Measurements from ENCODE around the gene PDIA5. TPM values are rescaled to one million over a fixed set of nuclear protein-coding genes. Genes with fewer than 3 reads are reported as not detected.

Gene PDIA5
- total RNA-seq, 1 experiment from 2014 or later, result 16.1 TPM

GRCh38 chr3:123156276-123156995 is 89.6 kb downstream of the PDIA5 start:
- H3K9me3 ChIP-seq (replicated peaks), result no peaks in the 10 kb centered on the region
- peaks cover 14% of the 10 kb centered on the region for H3K36me3 ChIP-seq
- H3K27me3 ChIP-seq, result no peaks in the 10 kb centered on the region
- no peak overlapping the region for H3K27ac ChIP-seq
- no peak overlapping the region for H3K4me3 ChIP-seq
- H3K4me1 ChIP-seq, result peaks cover 9% of the 10 kb centered on the region; the same call in 1 of the 2 replicates
- DNase-seq, result no peak

DNA sequence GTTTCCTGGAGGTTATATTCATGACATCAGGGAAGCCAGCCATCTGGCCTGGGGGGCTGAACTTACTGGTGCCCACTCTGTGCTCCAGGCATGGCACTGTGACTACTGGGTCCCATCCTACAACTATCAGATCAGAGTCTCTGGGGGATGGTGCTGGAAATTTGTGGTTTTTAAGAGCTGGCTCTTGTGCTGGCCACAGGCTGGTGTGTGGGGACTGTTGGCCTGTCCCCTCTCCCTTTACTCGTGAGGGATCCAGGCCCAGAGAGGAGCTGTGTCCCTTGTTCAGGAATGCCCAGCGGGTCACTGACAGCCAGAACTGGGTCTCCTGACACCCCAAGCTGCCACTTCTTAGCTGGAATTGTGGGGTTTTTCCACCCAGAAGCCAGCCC is 90.4 kb downstream of the PDIA5 start:
- H3K9me3 ChIP-seq (replicated peaks), result no peaks in the 10 kb centered on the region
- no peak overlapping the region for H3K4me3 ChIP-seq
- no peaks in the 10 kb centered on the region for H3K27me3 ChIP-seq
- DNase-seq, result no peak
- H3K36me3 ChIP-seq, result peaks cover 12% of the 10 kb centered on the region
- H3K4me1 ChIP-seq, result peaks cover 9% of the 10 kb centered on the region; the same call in 1 of the 2 replicates
- no peak overlapping the region for H3K27ac ChIP-seq

DNA sequence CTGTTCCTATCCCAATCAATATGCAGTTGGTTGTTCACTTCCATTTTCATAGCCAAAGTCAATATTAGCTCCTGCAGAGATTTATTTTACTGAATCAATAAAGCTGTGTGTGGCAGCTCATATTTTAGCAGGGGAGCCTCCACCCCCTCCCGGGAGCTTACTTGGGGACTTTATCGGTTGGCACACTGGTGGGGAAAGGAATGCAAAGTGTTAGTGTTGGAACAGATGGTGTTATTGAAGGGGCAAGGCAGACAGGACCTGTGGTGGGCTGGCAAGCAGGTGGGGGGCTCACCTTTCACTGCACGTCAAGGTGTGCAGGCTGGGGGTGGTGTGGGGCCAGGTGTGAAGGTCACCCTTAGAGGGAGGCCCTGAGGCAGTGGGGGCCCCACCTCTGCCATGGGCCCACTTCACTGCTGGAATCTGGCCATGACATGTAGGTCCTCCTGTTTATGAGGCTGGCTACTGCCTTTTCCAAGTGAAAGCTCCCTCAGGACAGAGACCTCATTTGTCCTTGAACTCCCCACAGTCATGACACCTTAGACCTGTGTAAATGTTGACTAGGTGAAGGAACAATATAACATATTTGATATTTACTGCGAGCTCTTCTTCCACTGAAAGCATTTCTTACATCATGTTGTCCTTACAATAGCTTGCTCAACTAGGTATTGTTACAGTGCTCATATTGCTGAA is 90.9 kb downstream of the PDIA5 start:
- Histone ChIP-seq H3K36me3 (peaks cover 11% of the 10 kb centered on the region), H3K4me1 (peaks cover 9% of the 10 kb centered on the region; the same call in 1 of the 2 replicates), H3K27me3 (no peaks in the 10 kb centered on the region), H3K4me3 (no peak overlapping the region), H3K27ac (no peak overlapping the region), H3K9me3 (replicated peaks) (no peaks in the 10 kb centered on the region)
- DNase-seq, result no peak

DNA sequence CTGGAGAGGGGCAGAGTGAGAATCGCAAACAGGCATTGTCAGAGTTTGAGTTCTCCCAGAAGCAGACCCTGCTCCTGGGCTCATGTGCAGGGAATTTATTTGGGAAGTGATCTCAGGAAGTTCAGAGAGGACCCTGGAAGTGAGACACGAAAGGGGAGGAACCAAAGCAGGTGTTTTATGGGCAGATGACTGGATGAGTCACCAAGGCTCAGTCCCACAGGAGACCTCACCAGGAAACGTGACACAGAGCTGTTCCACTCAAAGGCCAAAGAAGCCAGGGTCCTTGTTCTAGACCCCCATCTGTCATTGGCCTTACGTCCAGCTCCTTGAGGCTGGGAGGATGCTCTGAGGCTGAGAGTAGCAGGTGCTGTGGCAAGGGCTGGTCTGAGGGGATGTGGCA is 91.5 kb downstream of the PDIA5 start:
- no peak for DNase-seq
- Histone ChIP-seq H3K36me3 (peaks cover 11% of the 10 kb centered on the region), H3K27me3 (no peaks in the 10 kb centered on the region), H3K27ac (no peak overlapping the region), H3K9me3 (replicated peaks) (no peaks in the 10 kb centered on the region), H3K4me3 (no peak overlapping the region), H3K4me1 (peaks cover 5% of the 10 kb centered on the region; the same call in 1 of the 2 replicates)

GRCh38 chr3:123158899-123159390 is 92.1 kb downstream of the PDIA5 start:
- Histone ChIP-seq H3K36me3 (peaks cover 11% of the 10 kb centered on the region), H3K4me3 (no peak overlapping the region)
- no peak for DNase-seq

DNA sequence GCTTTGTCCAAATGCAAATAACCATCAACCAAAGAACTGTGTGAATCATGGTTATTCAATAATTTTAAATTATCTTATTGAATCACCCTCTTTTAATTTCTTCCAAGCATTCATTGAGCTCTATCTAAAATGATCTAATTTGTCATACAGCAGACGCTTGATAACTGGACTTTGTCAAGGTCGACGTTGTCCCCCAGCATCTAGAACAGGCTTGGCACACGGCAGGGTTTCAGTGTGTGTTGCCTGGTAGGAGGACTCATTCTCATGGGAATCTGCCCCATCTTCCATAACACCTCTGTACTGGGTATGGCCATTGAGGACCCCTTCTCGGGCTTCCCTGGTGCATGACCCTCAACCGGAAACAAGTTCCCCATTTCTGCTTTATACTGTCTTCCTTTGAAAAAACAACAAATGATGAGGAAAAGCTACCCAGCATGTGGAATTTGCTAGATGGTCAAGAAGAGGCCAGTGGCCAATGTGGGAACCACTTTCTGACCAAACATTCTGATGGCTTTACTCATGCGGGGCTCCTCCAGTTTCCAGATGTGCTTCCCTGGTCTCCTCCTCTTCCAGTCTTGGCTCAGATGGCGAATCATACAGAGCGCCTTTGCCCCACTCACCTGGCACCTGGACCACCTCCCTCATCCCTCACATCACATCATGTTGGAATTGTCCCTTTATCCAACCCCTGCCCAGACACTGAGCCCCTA is 93.3 kb downstream of the PDIA5 start:
- no peaks in the 10 kb centered on the region for H3K27me3 ChIP-seq
- H3K36me3 ChIP-seq, result peaks cover 10% of the 10 kb centered on the region
- H3K4me1 ChIP-seq, result no peaks in the 10 kb centered on the region
- no peak for DNase-seq
- no peak overlapping the region for H3K4me3 ChIP-seq
- no peaks in the 10 kb centered on the region for H3K9me3 ChIP-seq (replicated peaks)
- H3K27ac ChIP-seq, result no peak overlapping the region

More at GRCh38 chr3:123158899-123159390, 92.1 kb downstream of the PDIA5 start:
- Histone ChIP-seq H3K9me3 (replicated peaks) (no peaks in the 10 kb centered on the region), H3K27ac (no peak overlapping the region), H3K4me1 (no peaks in the 10 kb centered on the region; the same call in 1 of the 2 replicates), H3K27me3 (no peaks in the 10 kb centered on the region)

DNA sequence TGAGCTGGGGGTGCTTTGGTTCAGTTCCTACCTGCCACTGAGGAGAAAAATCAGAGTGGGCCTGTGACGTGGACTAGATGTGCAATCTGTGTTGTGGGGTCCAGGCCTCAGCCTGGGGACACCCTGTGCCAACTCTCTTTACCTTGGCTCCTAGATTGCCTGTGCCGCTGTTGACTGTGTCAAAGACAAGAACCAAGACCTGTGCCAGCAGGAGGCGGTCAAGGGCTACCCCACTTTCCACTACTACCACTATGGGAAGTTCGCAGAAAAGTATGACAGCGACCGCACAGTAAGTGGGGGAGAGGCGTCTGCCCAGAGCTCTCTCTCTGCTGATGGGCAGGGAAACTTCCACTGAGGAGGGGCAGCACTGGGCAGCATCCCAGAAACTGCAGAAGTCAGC is 94.3 kb downstream of the PDIA5 start:
- no peak overlapping the region for H3K27ac ChIP-seq
- 0 out of 2 replicates have a peak, but pooled peaks cover 3% of the 10 kb centered on the region for H3K9me3 ChIP-seq (replicated peaks)
- no peaks in the 10 kb centered on the region for H3K4me1 ChIP-seq
- no peak for DNase-seq
- no peak overlapping the region for H3K4me3 ChIP-seq
- peaks cover 11% of the 10 kb centered on the region; the same call in 1 of the 2 replicates for H3K36me3 ChIP-seq
- H3K27me3 ChIP-seq, result no peaks in the 10 kb centered on the region

- DNase-seq, result no peak
- Histone ChIP-seq H3K27ac (no peak overlapping the region), H3K9me3 (replicated peaks) (0 out of 2 replicates have a peak, but pooled peaks cover 6% of the 10 kb centered on the region), H3K36me3 (peaks cover 12% of the 10 kb centered on the region; the same call in 1 of the 2 replicates), H3K4me3 (no peak overlapping the region), H3K27me3 (no peaks in the 10 kb centered on the region), H3K4me1 (no peaks in the 10 kb centered on the region)
These were observed 96.3 kb downstream of the PDIA5 start for GRCh38 chr3:123163141-123163540.

GRCh38 chr3:123165163-123165562 is 98.3 kb downstream of the PDIA5 start:
- H3K4me3 ChIP-seq, result no peak overlapping the region
- peaks cover 12% of the 10 kb centered on the region; the same call in 1 of the 2 replicates for H3K36me3 ChIP-seq
- H3K27ac ChIP-seq, result no peak overlapping the region
- 0 out of 2 replicates have a peak, but pooled peaks cover 6% of the 10 kb centered on the region for H3K9me3 ChIP-seq (replicated peaks)
- no peak for DNase-seq
- H3K27me3 ChIP-seq, result no peaks in the 10 kb centered on the region
- H3K4me1 ChIP-seq, result no peaks in the 10 kb centered on the region

DNA sequence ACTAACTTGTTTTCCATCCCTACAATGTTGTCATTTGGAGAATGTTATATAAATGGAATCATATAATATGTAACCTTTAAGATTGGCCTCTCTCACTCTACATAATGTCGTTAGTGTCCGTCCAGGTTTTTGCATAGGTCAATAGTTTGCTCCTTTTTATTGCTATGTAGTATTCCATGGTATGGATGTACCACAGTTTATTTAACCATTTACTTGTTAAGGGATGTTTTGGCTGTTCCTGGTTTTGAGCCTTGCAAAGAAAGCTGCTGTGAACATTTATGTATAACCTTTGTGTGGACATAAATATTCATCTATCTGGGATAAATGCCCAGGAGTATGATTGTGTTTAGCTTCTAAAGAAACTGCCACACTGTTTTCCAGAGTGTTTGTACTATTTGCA is 100.9 kb downstream of the PDIA5 start:
- Histone ChIP-seq H3K27me3 (no peaks in the 10 kb centered on the region), H3K27ac (no peak overlapping the region), H3K4me1 (no peaks in the 10 kb centered on the region), H3K4me3 (no peak overlapping the region), H3K36me3 (peaks cover 5% of the 10 kb centered on the region; the same call in 1 of the 2 replicates), H3K9me3 (replicated peaks) (0 out of 2 replicates have a peak, but pooled peaks cover 6% of the 10 kb centered on the region)
- no peak for DNase-seq

DNA sequence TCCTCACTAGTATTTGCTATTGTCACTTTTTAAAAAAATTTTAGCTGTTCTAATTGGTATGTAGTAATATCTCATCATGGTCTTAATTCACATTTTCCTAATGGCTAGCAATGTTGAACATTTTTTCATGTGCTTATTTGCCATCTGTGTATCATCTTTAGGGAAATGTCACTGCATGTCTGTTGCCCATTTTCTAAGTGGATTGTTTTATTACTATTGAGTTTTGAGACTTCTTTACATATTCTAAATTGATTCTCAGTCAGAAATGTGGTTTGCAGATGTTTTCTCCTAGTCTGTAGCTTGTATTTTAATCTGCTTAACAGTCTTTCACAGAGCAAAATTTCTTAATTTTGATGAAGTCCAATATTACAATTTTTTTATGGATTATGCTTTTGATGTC is 101.3 kb downstream of the PDIA5 start:
- Histone ChIP-seq H3K36me3 (peaks cover 5% of the 10 kb centered on the region; the same call in 1 of the 2 replicates), H3K27me3 (no peaks in the 10 kb centered on the region), H3K4me3 (no peak overlapping the region), H3K27ac (no peak overlapping the region), H3K9me3 (replicated peaks) (0 out of 2 replicates have a peak, but pooled peaks cover 6% of the 10 kb centered on the region), H3K4me1 (no peaks in the 10 kb centered on the region)
- no peak for DNase-seq

GRCh38 chr3:123168605-123169004 is 101.8 kb downstream of the PDIA5 start:
- no peaks in the 10 kb centered on the region for H3K4me1 ChIP-seq
- H3K27ac ChIP-seq, result no peak overlapping the region
- H3K36me3 ChIP-seq, result peaks cover 5% of the 10 kb centered on the region; the same call in 1 of the 2 replicates
- H3K4me3 ChIP-seq, result no peak overlapping the region
- no peaks in the 10 kb centered on the region for H3K27me3 ChIP-seq
- 0 out of 2 replicates have a peak, but pooled peaks cover 6% of the 10 kb centered on the region for H3K9me3 ChIP-seq (replicated peaks)
- DNase-seq, result no peak

DNA sequence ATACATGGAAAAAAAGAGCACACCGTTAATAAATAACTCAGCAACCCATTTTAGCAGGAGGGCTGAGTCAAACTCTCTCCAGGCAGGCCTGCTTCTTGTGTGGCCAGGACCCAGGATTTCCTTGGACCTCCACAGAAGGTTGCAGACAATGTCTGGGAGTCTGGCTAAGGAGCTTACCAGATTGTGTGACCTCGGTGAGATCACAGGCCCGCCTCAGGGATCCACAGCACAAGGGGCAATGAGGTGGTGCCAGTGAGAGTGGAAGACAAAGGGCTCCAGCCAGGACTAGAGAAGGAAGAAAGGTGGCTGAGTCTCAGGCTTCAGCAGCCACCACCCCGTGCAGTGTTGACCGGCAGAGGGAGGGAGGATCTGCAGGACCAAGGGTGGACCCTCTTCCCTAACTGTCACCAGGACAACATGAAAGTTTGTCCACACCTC is 102.7 kb downstream of the PDIA5 start:
- H3K4me3 ChIP-seq, result no peak overlapping the region
- no peaks in the 10 kb centered on the region for H3K27me3 ChIP-seq
- DNase-seq, result no peak
- H3K4me1 ChIP-seq, result no peaks in the 10 kb centered on the region
- 0 out of 2 replicates have a peak, but pooled peaks cover 6% of the 10 kb centered on the region for H3K9me3 ChIP-seq (replicated peaks)
- no peak overlapping the region for H3K27ac ChIP-seq
- peaks cover 5% of the 10 kb centered on the region; the same call in 1 of the 2 replicates for H3K36me3 ChIP-seq

DNA sequence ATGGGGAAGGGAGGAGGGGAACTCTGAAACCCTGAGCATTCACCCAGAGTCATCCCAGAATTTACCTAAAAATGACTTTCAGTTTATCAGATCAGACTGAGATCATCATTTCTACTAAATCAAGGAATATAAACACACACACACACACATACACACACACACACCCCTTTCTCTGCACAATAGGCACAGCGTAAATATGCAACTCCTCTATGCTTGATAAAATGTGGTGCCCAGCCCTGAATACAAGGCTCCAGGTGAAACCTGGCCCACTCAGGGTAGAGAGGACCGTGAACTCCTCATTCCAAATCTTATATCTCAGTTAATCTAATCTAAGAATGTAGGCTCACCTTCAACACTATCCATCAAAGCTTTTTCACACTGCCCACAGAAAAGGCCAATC is 103.1 kb downstream of the PDIA5 start:
- Histone ChIP-seq H3K27me3 (no peaks in the 10 kb centered on the region; the same call in 1 of the 2 replicates), H3K36me3 (peaks cover 5% of the 10 kb centered on the region; the same call in 1 of the 2 replicates), H3K4me3 (no peak overlapping the region), H3K9me3 (replicated peaks) (0 out of 2 replicates have a peak, but pooled peaks cover 6% of the 10 kb centered on the region), H3K27ac (no peak overlapping the region), H3K4me1 (no peaks in the 10 kb centered on the region)
- no peak for DNase-seq
